Peyer's patch (tissue), 4 donors: ENCODE measurements around the gene DVL1.

Source experiments
- CTCF ChIP-seq, 6 experiments: fragments of 450-650 bp in 4 of 6; fragments of 200-600 bp in 2 of 6; sonication (generic) in 1 of 6; IDR thresholded peaks; one replicate each; pipeline ENCODE4 v1.5.1; 2017 to 2019; ENCODE audit warnings: antibody characterized with exemption in 6 of 6, mild to moderate bottlenecking in 3 of 6, moderate library complexity in 1 of 6
- POLR2A ChIP-seq, 2 donors: fragments of 450-650 bp; IDR thresholded peaks; one replicate each; pipeline ENCODE4 v1.5.1; 2017; ENCODE audit warnings: antibody characterized with exemption in 2 of 2, mild to moderate bottlenecking in 2 of 2, moderate library complexity in 2 of 2

DNA sequence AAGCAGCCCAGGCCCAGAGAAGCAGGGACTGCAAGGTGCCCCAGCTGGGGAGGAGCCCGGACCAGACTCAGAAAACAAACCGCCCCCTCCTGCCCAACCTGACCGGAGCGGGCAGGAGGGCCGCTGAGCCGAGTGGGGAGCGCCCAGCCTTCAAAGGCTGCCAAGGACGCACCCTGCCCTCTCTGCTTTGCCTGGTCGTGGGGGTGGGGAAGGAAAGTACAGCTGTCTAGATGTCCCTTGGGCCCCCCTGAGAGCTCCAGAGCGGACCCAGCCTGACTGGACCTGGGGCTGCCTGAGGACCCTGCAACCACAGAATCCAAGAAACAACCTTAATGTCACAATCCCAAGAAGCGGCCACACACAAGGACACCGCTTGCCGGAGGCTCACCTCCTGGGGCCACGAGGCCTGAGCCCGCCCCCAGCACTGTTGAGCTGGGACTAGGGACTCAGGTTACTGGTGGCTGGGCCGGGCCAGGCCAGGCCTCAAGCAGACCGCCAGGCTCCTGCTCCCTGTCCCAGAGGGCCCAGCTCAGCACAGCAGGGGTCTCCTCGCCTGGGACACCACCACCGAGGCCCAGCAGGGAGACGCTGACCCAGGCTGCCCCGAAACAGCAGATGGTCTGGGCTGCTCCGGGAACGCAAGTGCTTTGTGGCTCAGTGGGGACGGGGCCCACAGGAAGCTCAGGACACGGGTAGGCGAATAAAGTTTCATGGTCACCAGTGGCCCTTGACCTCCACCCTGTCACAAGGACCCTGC is 1.4 kb downstream of the DVL1 start:
- TF ChIP-seq POLR2A (IDR thresholded peaks at IDR 0.05) (no peak), CTCF (IDR thresholded peaks at IDR 0.05) (no peak)
